Stimulated activated CD8-positive, alpha-beta memory T cell treated with anti-CD3 and anti-CD28 coated beads, Interleukin-7, amount 100 ng/mL, for 4 hours (primary cell): ENCODE measurements around the gene STX18.
"Not testable (repeated sequence)": the region's sequence is repeated elsewhere in the genome, so short reads cannot be mapped to it uniquely, and the experiment has no call there.

ENCODE experiments used
- DNase-seq, 2 donors: peaks; one replicate each; pipeline ENCODE4 v3.0.0-alpha.2; 2020; ENCODE audit warnings: low read depth in 2 of 2

Gene STX18

DNA sequence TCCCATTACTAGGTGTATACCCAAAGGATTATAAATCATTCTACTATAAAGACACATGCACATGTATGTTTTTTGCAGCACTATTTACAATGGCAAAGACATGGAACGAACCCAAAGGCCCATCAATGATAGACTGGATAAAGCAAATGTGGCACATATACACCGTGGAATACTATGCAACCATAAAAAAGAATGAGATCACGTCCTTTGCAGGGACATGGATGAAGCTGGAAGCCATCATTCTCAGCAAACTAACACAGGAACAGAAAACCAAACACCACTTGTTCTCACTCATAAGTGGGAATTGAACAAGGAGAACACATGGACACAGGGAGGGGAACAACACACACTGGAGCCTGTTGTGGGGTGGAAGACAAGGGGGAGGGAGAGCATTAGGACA is 31.2 kb downstream of the STX18 start:
- DNase-seq, result not testable (repeated sequence)

GRCh38 chr4:4509521-4509920 is 32.3 kb downstream of the STX18 start:
- no peak for DNase-seq

- DNase-seq, result no peak
These were observed 33.9 kb downstream of the STX18 start for GRCh38 chr4:4507923-4508322.

- DNase-seq, result no peak
These were observed 34.4 kb downstream of the STX18 start for GRCh38 chr4:4507403-4507802.

DNA sequence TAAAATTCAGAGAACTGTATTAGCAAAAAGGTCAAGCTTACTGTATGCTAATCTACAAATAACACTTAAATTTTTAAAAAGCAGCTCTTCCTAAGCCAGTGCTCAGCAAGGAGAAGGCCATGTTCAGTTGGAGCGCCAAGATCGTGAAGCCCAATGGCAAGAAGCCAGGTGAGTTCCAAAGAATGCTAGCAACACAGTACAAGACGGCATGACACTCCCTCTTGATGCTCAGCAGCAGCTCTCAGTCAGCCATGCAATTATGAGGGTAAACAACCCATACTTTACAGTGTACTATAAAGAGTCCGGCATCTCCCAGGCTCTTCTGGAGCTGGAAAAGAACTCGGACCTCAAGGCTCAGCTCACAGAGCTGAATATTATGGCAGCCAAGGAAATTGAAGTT is 34.9 kb downstream of the STX18 start:
- DNase-seq, result no peak

GRCh38 chr4:4505211-4505610 is 36.6 kb downstream of the STX18 start:
- DNase-seq, result not testable (repeated sequence)

DNA sequence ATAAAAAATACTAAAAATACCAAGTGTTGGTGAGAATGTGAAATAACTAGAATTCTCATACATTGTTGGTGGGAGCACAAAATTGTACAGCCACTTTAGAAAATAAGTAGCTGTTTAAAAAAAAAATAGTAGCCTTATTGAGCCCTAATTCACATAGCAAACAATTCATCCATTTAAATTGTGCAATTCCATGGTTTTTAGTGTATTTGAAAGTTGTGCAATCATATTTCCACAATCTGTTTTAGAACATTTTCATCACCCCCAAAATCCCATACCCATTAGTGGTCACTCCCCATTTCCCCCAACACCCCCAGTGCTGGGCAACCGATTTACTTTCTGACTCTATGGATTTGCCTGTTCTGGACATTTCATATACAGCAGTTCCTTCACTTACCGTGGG is 37.1 kb downstream of the STX18 start:
- DNase-seq, result no peak

- DNase-seq, result peak in 1 of 2 donors; percentile 14
These were observed 39.0 kb downstream of the STX18 start for GRCh38 chr4:4502694-4503311.

- no peak for DNase-seq
These were observed 40.2 kb downstream of the STX18 start for GRCh38 chr4:4501679-4502078.

GRCh38 chr4:4499438-4500123 is 42.3 kb downstream of the STX18 start:
- no peak for DNase-seq

DNA sequence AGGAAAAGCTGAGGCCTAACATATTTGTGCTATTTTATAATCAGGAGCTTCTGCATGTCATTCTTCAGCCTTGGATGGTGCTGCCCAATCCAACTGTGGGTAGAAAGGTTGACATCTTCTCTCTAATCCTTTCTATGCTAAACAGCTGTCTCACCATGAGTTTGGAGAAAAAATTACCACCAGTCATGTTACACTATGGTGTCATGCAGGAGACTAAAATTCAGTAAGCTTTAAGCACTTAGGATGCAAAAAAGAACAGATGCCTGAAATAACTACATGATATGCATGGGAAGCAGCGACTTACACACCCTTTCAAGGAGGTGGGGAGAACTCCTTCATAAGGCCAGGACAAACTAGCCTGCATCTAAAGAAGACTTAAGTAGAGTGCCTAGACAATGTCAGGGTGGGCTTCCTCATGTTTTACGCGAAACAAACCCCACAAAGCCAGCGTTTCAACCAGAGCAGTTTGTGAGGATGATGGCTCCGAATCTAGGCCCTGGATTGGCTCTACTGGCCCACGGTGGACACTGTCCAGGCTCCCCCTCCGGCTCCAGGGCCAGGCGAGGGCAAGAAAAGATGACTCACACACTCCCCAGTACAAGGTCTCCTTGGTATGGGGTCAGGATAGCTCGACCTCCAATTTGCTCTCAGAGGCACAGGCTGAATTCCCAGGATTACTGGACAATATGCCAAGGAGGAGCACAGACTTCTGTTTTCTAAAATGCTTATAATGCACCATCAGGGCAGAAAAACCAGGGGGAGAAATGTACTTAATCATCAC is 45.1 kb downstream of the STX18 start:
- no peak for DNase-seq

DNA sequence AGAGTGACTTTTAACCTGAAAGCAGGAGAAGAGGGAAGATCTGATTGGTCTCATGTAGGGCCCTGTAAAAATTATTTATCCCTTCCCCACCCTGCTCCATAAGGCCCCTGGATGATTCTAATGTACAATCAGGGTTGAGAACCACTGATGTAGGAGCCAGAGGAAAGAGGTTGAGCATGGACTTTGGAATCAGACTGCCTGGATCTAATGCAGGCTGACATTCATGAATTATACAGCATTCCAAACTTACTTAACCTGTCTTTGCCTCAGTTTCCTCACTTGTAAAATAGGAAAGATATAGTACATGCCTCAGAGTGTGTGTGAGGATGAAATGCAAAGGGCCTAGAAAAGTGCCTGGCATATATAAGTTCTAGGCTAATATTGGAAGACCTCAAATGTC is 47.0 kb downstream of the STX18 start:
- DNase-seq, result no peak

- no peak for DNase-seq
These were observed 49.5 kb downstream of the STX18 start for GRCh38 chr4:4492161-4492847.

GRCh38 chr4:4491396-4491893 is 50.4 kb downstream of the STX18 start:
- no peak for DNase-seq

- no peak for DNase-seq
These were observed 51.0 kb downstream of the STX18 start for GRCh38 chr4:4490816-4491215.

DNA sequence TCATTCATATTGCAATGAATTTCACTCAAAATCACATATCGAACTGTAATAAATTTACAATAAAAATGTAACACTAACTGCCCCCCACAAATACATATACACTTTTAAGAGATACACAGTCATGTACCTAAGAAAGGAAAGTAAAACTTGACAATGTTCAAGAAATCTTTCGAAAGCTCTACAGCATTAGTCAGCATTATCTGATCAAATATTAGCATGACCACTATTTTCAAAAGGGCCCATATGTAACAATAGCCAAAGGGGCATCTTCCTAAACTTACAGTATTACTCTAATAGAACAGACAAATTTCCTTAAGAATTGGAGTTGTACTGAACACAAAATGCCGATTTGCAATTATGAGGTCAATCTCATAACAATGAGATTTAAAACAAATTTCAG is 51.8 kb downstream of the STX18 start:
- DNase-seq, result no peak

DNA sequence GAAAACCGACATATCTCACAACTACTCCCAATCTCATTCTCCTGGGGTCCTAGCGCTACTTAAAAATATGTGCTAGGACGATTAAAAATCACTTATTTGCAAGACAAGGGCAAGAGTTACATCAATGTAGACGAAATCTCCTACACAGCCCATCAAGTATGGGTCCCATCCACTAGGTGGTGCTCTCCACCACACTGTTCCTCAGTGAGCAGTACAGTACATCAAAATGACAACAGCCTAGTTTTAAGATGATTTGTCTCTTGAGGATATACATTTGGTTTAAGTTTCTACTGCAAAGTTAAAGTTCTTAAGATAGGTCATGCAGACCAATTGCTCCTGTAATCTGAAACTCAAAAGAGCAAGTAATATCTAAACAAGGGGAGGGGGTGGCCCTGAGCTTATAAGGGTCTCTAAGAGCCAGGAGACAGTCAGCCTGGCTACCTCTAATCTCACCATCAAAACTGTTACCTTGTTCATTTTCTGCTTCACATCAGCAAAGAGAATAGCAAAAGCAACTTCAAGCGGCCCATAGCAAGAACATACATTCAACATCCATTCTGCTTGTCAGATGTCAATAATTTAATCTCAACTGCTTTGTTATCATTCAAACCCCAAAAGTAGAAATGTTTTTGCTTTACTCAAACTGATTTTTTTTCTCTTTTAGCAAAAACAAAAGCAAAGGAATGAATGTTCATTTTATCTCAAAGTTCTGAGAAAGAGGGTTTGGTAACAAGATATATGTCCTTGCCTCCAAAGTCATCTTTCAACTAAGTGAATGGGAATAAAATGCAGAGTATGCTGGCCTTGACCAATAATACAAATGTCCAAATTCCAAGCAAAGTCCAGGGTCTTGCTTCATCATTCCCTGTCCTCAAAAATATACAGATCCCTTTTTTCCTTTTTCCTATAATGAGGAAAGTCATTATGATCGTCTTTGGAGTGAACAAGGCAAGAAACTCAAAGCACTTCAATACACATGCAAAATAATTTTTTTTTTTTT is 53.1 kb downstream of the STX18 start:
- DNase-seq, result peak; percentile 36 to 63

DNA sequence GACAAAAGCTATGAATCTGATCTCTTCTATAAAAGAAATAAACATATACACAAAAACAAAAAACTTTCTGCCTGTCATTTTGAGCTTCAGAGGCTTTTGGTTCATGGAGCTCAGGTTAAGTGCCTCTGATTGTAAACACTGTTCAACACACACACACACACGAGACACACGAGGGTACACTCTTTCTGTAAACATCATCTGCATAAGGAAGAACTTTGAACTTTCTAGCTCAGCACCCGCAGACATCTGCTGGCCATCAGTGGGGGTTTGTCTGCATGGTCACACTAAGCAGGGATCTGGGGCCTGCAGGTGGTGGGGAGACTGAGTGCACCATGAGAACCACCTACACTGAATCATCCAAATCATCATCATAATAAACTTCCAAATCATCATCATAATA is 54.9 kb downstream of the STX18 start:
- DNase-seq, result no peak

GRCh38 chr4:4485806-4486205 is 56.0 kb downstream of the STX18 start:
- no peak for DNase-seq

DNA sequence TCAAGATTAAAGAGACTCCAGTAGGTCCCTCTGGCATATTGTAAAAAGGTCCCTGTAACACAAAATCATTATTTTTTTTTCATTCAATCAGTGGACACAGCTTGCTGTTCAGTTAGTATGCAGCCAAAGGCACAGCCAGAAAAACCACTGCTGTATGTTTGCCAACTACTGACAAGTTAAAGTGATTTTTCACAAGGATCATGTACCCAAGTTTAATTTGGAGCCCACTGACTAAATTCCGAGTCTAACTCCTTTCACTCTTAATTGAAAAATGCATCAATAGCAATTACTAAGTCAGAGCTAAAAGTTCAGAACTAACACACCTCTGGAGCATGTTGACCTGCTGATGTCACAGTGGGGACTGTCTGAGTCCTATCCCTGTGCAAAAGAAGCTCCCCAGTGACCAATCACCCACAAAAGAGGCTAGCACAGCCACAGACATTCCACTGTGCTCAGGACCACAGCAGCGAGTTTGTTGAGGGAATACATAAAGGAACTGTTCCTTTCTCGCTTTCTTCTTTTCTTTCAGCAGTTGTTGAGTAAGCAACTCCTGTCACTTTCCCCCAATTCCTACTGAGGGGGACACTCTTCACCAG is 60.4 kb downstream of the STX18 start:
- DNase-seq, result no peak
